Fibroblast of villous mesenchyme (primary cell): Measurements from ENCODE around the gene DCAF8. TPM values are rescaled to one million over a fixed set of nuclear protein-coding genes. Genes with fewer than 3 reads are reported as not detected.

Source experiments
- DNase-seq: peaks from one replicate; pipeline ENCODE4 v3.0.0-alpha.2; 2010; ENCODE audit warnings: low read depth
- H3K4me3 ChIP-seq: 2 replicates; pipeline ENCODE4 v1.5.1; 2011; ENCODE audit warnings: low read depth, mild to moderate bottlenecking, low read length
- total RNA-seq: library from RNA; depleted of rRNA; stranded (reverse); fragments of >200 nt; gene quantifications from 2 replicates; pipeline ENCODE4 v1.2.3, GENCODE V29; 2012
- TF ChIP-seq, protein P1 (sequence below): IDR thresholded peaks from 2 replicates; pipeline ENCODE4 v1.5.1; 2012; ENCODE audit warnings: low read depth, mild to moderate bottlenecking, low read length; ENCODE audit not compliant: insufficient read depth

Gene DCAF8
- total RNA-seq, 1 donor: 75.1 TPM

DNA sequence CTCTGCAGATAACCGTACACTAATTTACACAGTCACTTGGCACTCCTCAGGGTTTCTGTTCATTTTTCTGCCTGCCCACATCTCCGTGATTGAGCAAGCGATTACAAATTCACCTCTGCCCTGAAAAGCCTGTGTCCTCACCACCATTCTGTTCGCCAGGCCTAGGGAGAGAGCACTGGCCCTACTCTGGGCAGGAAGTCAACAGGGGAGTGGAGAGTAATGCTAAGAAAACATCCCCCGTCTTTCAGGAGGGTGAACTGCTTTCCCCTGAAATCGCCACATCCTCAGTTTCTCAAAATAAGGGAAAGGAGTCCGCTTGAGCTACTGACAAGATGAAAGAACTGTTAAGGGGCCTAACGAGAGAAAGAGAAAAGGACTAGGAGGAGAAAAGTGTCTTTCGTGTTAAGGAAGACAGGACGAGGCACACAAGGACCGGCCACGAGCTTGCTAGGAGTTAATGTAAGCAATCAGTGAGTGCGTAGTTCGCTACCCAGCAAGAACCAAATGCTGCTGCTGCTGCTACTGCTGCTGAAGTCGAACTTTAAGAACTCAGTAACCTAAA, 22.0 kb upstream of the DCAF8 start:
- H3K4me3 ChIP-seq: peak overlapping the region; percentile 98
- DNase-seq: peak; percentile 85
- TF ChIP-seq, protein P1, sequence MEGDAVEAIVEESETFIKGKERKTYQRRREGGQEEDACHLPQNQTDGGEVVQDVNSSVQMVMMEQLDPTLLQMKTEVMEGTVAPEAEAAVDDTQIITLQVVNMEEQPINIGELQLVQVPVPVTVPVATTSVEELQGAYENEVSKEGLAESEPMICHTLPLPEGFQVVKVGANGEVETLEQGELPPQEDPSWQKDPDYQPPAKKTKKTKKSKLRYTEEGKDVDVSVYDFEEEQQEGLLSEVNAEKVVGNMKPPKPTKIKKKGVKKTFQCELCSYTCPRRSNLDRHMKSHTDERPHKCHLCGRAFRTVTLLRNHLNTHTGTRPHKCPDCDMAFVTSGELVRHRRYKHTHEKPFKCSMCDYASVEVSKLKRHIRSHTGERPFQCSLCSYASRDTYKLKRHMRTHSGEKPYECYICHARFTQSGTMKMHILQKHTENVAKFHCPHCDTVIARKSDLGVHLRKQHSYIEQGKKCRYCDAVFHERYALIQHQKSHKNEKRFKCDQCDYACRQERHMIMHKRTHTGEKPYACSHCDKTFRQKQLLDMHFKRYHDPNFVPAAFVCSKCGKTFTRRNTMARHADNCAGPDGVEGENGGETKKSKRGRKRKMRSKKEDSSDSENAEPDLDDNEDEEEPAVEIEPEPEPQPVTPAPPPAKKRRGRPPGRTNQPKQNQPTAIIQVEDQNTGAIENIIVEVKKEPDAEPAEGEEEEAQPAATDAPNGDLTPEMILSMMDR: no peak

DNA sequence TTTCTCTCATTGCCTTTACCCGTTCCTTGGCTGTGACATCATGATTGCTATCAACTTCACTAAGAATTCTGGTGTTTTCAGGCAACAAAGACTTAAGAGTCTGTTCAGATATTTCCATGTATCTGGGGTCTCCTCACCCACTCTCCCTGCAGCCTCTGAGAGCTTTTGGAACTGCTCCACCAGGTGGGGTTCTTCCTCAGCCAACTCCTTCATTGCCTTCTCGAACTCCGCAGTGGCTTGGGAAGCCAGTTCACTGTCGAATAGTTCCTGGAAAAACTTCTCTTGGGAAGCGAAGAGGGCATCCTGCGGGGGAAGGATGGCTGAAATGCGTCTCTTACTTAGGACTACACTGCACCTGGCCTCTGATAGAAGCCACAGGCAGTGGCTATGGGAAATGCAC, 20.5 kb upstream of the DCAF8 start:
- DNase-seq: no peak
- no peak overlapping the region for H3K4me3 ChIP-seq
- TF ChIP-seq, protein P1: no peak

DNA sequence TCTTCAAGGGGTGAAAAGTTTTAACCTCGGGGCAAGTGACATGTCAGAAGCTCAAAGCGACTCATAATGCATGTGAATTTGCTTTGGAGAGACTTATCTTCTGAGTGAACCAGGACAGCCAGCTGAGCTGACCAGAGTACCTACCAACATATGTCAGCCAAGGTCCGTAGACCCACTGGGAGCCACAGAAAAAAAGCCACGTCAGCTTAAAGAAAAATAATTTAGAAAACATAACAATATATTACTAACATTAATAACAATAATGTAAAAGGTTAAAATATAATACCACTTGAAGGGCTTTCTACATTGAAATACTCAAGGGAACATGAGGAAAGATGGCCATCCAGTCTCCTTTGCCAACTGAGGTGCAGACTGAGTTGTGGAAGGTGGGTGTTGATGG, 15.6 kb upstream of the DCAF8 start:
- no peak for DNase-seq
- TF ChIP-seq, protein P1: no peak
- H3K4me3 ChIP-seq: no peak overlapping the region

DNA sequence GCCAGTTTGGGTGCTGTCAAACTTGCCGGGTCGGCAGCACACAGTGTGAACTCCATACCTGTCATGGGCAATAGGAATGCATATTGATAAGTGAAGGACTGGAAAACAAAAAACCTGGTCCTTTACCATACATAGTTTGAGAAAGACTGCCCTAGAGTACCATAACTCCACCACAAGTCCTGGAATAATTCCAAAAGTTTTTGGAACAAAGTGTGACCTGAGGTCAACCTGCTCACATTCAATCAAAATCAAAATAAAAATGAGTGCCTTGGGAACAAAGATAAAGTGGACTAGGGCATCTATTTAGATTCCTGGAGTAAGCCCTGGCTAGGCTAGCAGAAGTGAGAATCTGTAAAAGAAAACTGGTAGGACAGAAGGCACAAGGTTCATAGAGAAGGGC, 15.0 kb upstream of the DCAF8 start:
- no peak overlapping the region for H3K4me3 ChIP-seq
- no peak for DNase-seq
- TF ChIP-seq, protein P1: no peak

DNA sequence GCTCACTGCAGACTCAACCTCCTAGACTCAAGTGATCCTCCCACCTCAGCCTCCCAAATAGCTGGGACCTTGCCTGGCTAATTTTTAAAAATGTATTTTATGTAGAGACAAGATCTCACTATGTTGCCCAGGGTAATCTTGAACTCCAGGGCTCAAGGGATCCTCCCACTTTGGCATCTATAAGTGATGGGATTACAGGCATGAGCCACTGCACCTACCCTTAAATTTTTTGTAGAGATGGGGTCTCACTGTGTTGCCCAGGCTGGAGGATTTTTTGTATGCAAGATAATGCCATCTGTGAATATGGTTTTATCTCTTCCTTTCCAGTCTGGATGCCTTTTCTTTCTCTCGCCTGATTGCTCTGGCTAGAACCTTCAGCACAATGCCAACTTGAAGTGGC, 8.7 kb upstream of the DCAF8 start:
- TF ChIP-seq, protein P1: no peak
- no peak overlapping the region for H3K4me3 ChIP-seq
- DNase-seq: no peak

DNA sequence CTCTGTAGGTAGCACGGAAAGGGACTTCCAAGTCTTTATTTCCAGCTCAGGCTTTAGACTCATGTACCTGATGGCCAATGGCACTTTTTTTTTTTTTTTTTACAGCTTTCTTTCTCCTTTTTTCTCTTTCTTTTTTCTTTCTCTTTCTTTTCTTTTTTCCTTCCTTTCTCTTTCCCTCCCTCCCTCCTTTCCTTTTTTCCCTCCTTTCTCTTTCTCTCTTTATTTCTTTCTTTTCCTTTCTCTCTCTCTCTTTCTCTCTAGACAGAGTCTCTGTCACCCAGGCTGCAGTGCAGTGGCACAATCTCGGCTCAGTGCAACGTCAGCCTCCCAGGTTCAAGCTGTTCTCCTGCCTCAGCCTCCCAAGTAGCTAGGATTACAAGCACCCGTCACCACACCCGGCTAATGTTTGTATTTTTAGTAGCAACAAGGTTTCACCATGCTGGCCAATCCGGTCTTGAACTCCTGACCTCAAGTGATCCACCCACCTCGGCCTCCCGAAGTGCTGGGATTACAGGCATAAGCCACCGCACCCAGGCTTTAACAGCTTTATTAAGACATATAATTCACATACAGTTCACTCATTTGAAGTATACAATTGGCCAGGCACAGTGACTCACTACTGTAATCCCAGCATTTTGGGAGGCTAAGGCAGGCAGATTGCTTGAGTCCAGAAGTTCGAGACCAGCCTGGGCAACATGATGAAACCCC, 5.1 kb upstream of the DCAF8 start:
- DNase-seq: peak; percentile 28

More for the DNA sequence above, 5.1 kb upstream of the DCAF8 start:
- no peak overlapping the region for H3K4me3 ChIP-seq
- TF ChIP-seq, protein P1: no peak
